NCI-H2107 treated with DMSO at 0.1 percent for 48 hours (cell line): ENCODE measurements around the gene WDR93.
"Not testable (repeated sequence)": the region's sequence is repeated elsewhere in the genome, so short reads cannot be mapped to it uniquely, and the experiment has no call there.

ENCODE experiments used
- DNase-seq: peaks from one replicate; lab custom pipeline; 2025; ENCODE audit not compliant: unreplicated experiment; lab: John Stamatoyannopoulos, UW

WDR93 gene

DNA sequence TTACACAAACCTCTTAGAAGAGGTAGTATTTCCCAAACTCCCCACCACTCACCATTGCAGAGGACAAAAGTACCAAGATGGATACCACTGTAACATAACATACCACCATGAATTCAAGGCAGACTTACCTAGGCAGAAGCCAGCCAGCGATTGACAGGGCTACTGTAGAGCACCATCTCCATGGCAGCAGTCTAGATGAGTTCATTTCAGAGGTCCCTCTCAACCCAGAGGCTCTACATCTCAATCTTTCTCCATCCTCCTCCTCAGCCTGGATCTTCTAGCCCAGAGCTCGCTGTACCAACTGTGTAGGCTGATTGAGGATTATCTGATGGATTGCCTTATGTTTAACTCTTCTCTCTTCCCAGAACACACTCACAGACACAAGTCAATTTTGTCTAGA lies 9.5 kb upstream of the WDR93 start:
- DNase-seq: no peak

DNA sequence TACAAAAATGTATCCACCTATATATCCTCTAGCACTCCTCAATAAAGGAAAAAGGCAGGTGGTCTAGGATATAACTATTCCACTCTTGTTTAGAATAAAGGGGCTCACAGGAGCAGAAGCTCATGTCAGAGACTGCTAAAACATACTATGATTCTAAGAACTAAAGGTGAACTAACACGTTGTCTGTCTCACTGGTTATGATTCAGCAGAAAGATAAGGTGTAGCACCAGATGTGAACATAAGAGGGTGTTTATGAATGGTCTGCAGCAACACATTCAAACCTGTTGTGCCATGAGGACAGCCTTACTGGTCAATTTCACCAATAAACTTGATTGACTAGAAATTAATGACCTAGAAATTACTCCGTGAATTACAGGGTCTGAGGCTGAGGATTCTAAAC lies 4.6 kb upstream of the WDR93 start:
- DNase-seq: no peak

DNA sequence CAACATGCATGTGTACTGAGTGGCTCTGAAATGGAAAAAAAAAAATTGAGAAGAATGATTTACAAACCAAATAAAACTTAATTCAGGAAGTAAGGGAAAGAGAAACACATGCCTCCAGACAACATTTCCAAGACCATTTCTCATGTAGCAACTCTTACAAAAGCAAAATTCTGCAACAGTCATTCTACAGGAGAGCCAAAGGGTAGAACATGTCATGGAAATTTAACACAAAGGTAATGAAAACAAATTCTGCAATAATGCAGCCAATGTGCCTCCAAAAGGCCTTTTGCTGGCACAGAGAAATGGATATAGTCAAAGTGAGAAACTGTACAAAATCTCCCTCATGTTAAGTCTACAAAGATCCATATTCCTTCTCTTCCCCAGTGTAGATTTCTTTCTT lies 4.1 kb upstream of the WDR93 start:
- DNase-seq: no peak

DNA sequence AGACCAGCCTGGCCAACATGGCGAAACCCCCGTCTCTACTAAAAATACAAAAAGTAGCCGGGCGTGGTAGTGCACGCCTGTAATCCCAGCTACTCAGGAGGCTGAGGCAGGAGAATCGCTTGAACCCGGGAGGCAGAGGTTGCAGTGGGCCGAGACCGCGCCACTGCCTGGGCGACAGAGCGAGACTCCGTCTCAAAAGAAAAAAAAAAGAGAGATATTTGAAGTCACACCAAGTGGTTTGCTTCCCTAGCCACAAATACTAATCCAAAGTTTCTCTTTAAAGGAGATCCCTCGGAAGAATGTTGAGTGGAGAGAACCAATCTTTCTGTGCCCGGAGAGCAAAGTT lies 708 bp upstream of the WDR93 start:
- not testable (repeated sequence) for DNase-seq

DNA sequence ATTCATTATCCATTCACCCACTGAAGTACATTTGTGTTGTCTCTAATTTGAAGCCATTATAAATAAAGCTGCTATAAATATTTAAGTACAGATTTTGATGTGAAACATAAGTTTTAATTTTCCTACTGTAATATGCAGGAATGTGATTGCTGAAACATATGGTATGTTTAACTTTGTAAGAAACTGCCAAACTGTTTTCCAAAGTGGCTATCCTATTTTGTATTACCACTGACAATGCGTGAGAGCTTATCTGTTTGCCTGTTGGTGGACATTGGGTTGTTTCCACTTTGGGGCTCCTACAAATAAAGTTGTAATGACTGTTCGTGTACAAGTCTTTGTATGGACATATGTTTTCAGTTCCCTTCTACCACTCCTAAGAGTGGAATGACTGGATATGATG lies 2.5 kb downstream of the WDR93 start:
- no peak for DNase-seq

DNA sequence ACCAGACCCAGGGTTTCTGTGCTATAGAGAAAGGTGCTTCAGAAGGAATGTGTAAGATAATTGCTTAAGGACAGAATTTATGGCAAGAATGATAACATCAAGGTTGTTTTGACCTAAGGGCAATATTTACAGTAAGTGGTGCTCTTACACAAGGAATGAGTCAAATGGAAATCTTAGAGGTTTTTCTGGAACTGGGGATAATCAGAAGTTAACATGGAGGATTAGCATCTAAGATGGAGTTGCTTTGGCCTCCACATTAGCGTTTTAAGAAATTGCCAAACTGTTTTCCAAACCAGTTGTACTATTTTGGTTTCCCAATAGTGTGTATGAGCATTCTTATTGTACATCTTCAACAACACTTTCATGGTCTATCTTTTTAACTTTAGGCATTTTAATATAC lies 3.1 kb downstream of the WDR93 start:
- no peak for DNase-seq

DNA sequence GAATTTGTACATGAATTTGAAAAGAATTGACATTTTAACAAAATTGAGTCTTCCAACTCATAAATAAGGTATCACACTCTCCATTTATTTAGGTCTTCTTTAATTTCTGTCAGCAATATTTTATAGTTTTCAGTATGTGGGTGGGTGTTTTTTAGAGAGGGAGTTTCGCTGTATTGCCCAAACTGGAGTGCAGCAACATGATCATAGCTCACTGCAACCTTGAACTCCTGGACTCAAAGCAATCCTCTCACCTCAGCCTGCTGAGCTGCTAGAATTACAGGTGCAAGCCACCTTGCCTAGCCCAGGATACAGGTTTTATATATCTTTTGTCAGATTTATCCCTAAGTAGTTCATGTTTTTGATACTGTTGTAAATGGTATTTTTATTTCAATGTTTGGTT lies 4.6 kb downstream of the WDR93 start:
- DNase-seq: no peak

DNA sequence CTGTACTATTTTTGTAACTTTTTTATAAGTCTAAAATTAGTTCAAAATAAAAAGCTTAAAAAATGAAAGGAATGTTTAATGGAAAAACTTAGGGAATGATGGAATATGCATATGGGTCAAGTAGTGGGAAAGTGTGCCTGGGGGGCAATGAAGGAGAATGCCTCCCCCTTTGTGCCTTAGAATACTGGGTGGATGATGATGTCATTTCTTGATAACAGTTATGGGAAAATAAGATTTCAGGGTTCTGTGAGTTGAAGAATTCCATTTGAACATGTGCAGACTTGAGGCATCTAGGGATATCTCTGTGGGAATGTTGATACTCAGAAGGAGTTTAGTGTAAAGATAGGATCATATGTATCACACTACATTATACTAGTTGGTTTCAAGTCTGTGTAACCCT lies 13.8 kb downstream of the WDR93 start:
- no peak for DNase-seq

DNA sequence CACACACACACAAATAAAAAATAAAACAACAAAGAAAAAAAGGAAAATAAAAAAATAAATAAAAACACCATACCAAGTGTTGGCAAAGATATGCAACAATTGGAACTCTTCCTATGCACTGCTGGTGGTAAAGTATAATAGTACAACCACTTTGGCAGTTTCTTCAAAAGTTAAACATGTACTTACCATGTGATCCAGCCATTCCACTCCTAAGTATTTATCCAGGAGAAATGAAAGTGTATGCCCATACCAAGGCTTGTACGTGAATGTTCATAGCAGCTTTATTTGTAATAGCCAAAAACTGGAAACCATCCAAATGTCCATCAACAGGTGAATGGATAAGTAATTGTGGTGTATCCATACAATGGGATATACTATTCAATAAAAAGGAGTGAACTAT lies 17.0 kb downstream of the WDR93 start:
- no peak for DNase-seq

DNA sequence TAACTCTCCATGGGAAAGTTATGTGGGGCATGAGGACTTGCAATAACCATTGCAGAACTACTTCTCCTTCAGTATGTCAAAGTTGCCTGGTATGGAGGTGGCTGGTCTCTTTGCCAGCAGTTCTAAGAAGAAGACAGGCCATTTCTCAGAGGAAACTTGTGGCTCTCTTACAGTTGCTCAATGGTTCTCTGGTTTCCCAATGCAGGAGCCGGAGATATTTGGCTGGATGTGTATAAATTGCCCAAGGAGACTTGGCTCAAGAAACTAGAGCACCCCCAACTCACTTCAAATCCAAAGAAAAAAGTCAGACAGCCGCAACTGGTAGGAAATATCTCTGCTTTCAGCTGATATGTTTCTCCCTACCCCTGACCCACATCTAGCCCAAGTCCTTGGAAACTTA lies 24.2 kb downstream of the WDR93 start:
- no peak for DNase-seq

DNA sequence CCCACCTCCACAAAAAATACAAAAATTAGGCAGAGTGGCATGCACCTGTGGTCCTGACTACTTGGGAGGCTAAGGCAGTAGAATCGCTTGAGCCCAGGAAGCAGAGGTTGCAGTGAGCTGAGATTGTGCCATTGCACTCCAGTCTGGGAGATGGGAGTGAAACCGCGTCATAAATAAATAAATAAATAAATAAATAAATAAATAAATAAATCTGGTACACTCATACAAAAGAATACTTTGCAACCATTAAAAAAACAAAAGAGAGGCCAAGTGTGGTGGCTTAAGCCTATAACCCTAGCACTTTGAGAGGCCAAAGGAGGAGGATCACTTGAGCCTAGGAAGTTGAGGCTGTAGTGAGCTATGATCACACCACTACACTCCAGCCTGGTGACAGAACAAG lies 32.4 kb downstream of the WDR93 start:
- DNase-seq: no peak

DNA sequence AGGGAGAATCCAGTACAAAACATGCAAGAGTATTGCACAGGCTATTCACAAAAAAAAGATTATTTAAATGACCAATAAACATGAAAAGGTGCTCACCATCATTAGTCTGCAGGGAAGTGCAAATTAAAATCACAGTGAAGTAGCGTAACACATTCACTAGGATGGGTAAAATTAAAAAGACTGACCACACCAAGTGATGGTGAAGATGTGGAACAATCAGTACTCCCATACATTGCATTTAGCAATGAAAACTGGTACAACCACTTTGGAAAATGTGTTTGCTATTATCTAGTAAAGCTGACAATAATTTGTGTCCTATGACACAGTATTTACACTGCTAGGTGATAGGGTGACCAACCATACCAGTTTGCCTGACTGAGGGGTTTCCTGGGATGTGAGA lies 34.0 kb downstream of the WDR93 start:
- DNase-seq: no peak

DNA sequence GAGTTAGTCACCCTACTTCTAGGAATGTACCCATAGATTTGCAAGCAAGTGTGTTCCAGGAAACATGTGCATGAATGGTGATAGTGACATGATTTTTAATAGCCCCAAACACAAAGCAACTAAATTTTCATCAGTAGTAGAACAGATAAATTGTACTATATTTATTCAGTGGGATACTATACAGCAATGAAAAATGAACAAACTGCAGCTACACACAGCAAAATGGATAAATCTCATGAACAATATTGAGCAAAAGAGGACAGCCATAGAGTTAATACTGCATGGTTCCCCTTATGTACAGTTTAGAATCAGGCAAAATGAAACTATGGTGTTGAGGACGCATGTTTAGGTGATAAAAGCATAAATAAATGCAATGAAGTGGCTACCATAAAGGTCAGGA lies 34.5 kb downstream of the WDR93 start:
- no peak for DNase-seq

DNA sequence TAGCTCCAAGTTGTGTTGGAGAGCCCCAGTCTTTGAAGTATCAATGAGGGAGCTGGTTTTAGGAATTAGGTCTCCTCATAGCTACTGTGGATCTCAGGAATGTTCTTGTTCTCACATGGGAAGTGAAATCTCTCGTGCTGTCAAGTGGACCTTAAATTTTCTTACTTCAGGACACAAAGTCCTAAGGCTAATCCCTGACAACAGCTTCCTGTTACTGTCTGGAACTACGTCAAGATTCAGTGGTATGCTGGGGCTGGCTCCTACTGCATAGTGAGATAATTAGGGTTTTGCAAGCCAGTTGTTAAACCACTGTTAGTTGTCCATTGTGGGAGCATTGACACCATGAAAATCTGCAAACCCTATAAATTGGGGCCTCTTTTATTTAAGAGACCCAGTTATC lies 37.6 kb downstream of the WDR93 start:
- DNase-seq: no peak

DNA sequence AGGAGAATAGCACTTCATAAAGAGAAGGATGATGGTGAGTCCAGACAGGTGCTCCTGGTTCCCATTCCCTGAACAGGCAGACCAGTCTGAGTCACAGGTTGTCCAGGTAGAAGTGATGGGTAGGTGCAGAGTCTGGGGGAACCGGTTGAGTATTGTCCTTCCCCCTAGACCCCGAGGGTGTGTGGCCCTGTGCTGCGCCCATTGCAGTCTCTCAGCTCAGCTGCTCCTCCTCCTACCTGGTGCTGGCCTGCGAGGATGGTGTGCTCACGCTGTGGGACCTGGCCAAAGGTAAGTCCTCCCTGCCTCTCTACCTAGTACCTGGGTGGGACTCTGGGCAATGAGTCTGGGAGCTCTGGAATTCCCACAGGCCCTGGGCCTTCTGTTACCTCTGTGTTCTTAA lies 40.7 kb downstream of the WDR93 start:
- DNase-seq: no peak

DNA sequence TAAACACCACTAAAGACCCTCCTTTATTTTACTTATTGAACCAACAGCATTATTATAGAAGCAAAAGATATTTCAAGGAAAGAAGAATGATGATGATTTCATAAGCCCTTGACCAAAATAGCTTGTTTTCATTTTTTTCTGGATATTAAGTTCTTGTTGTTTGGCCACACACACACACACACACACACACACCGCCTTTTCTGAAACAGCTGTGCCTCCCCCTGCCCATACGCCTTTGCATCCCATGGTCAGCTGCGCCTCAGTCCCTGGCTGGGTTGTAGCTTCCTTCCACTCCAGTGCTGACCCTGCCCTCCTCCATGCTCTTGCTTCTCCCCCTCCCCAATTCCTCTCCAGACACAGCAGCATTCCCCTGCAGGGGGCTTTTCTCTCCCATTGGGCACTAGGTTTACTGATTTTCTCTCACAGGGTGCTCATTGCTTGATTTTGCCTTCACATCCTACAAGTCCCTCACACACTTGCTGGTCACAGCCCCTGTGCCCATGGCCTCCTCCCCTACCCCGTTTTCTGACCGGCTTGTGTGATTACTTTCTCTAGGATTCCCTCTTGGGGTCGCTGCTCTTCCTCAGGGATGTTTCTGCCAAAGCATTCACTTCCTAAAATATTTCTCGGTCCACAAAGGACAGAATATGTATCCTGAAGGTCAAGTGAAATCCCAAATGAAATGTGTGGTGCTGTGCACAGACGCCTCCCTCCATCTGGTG lies 42.0 kb downstream of the WDR93 start:
- DNase-seq: no peak

DNA sequence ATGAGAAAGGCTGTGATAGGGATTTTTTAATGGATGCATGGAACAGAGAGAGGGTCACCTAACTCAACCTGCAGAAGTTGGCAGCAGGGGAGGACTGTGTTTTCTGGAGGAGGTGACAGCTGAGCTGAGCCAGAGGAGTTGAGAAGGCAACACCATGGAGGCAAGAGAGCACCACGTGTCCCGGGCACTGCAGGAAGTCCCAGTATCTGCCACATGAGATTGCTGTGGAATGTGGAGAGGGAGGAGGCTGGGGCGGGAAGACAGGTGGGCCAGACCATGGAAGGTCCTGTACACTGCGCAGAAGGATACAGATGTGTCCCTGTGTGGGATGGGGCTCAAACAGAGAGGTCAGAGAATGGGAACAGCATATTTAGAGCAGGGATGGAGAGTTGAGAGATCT lies 45.2 kb downstream of the WDR93 start:
- DNase-seq: no peak

DNA sequence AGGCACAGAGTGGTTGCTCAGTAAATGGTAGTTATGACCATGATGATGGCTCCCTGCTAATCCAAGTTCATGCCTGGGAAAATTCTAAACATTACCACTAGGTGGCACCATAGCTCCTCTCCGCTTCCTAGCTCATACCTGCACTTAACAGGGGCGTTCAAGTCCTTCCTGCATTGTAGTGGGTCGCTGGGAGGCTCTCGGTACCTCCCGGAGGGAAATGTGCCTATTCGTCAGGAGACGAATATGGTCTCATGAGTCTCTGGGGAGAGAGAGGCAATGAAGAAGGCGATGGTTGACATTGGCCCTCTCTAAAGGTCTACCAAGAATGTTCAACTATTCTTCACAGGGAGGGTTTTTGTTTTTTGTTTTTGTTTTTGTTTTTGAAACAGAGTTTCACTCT lies 49.5 kb downstream of the WDR93 start:
- peak; percentile 37 for DNase-seq

DNA sequence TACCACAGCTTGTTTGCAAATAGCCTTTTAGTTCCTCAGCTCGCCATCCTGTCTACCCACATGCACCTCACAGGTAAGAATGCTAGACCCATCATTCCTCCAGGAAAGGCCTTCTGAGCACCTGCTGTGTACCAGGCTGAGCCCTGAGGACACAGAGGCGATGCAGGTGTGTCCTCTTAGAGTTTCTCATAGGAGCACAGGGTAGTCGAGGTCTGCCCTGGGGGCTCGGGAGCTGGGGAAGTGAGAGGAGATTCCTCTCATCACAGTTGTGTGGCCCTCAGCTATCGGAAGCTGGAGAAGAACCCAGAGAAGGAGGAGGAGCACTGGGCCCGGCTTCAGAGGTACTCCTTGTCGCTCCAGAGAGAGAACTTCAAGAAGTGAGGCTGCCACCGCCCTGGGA lies 52.4 kb downstream of the WDR93 start:
- DNase-seq: no peak

DNA sequence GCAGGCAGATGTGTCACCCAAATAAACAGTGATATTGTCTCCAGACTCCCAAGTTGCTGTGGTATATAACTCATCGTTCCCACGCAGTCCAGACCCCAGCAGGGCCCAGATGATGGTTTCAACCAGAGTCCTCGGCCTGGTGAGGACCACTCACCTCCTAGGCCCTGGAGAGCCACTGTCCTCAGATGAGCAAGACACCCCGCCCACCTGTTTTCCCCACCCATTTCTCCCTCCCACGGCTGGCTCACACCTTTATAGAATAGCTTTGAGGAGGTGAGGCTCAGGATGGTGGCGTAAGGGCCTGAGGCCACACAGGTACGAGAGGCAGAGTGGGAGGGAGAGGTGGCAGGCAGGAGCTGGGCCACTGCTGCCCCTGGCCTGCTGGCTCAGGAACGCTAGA lies 53.0 kb downstream of the WDR93 start:
- no peak for DNase-seq

DNA sequence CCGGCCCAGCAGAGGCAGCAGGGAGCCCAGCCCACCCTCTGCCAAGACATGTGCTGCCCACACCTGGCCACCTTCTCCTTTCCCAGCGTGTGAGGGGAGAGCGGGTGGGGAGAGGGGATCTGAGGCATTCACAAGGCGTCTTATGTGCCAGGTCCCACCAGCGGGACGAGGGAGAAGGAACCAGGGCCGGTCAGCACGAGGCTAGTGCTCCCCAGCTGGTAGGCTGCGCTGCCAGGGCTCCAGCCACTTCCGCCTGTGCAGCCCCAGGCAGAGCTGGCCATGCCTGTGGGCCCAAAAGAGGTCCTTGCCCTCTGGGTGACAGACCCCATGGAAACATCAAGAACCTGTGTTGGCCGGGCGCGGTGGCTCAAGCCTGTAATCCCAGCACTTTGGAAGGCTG lies 54.5 kb downstream of the WDR93 start:
- no peak for DNase-seq

DNA sequence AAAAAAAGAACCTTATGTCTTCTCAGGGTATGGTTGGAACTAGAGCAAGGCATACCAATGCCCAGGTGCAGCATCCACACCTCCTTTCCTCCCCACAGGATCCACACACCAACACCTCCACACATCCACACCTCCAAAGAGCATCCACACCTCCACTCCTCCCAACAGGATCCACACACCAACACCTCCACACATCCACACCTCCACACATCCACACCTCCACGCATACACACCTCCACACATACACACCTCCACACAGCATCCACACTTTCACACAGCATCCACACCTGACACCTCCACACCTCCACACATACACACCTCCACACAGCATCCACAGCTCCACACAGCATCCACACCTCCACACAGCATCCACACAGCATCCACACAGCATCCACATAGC lies 55.2 kb downstream of the WDR93 start:
- DNase-seq: no peak

DNA sequence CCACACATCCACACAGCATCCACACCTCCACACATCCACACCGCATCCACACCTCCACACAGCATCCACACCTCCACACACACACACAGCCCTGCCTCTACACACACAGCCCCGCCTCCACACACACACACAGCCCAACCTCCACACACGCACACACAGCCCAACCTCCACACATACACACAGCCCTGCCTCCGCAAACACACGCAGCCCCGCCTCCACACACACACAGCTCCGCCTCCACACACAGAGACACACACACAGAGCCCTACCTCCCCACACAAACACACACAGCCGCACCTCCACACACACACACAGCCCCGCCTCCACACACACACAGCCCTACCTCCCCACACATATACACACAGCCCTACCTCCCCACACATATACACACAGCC lies 55.8 kb downstream of the WDR93 start:
- no peak for DNase-seq
